ENCODE results near the gene PIK3R3. TPM values are rescaled to one million over a fixed set of nuclear protein-coding genes. Genes with fewer than 3 reads are reported as not detected.

Gene PIK3R3
- total and polyA plus RNA-seq, 2 donors (not counting 3 experiments of a cell fraction or from before 2014, with no cell fraction given), result 7.5 to 14.3 TPM

GRCh38 chr1:46133781-46134350 is 1.4 kb upstream of the PIK3R3 start:
- H3K27ac ChIP-seq (ENCODE audit: insufficient read depth, low read depth, low read length), result peak overlapping the region; percentile 86
- peaks cover 30% of the 10 kb centered on the region for H3K4me1 ChIP-seq (ENCODE audit: control insufficient read depth, extremely low read depth, insufficient read depth, low read length)
- H3K9me1 ChIP-seq (replicated peaks; ENCODE audit: control insufficient read depth, extremely low read depth, insufficient read depth, low read length), result no peaks in the 10 kb centered on the region
- H3K4me2 ChIP-seq (ENCODE audit: insufficient read depth, low read length), result peak overlapping the region; percentile 87
- intact Hi-C loops (cut with micrococcal nuclease) (loop anchor here (1.0 to 5.0 kb wide), 5 partner anchors 33 to 447 kb away; partner anchors contain the start of genes GPBP1L1, LRRC41, MAST2 and TMEM69), dilution Hi-C loops (cut with MboI; ENCODE audit: extremely low pct_ligation_motif_present, low sequenced_read_pairs) (no loop called here)
- H3K4me3 ChIP-seq (replicated peaks in 1 of 3; ENCODE audit: insufficient read depth in 1 of 3, low read depth in 1 of 3, low read length in 3 of 3), result peak overlapping the region in 2 of 3 experiments; percentile 49 to 69
- no peaks in the 10 kb centered on the region for H3K9me3 ChIP-seq (replicated peaks; ENCODE audit: control insufficient read depth, insufficient read depth, low read length)
- DNase-seq (ENCODE audit: low read depth, low spot score), result peak; percentile 48
- H3K36me3 ChIP-seq (ENCODE audit: control insufficient read depth in 2 of 2, extremely low read depth in 1 of 2, insufficient read depth in 2 of 2, low read length in 2 of 2), result no peaks in the 10 kb centered on the region
- no peak overlapping the region for H2AFZ ChIP-seq (ENCODE audit: low read depth, low read length)
- H4K20me1 ChIP-seq (replicated peaks; ENCODE audit: control insufficient read depth, extremely low read depth, insufficient read depth, low read length), result no peaks in the 10 kb centered on the region
- no peaks in the 10 kb centered on the region for H3K27me3 ChIP-seq (ENCODE audit: control insufficient read depth in 2 of 2, insufficient read depth in 2 of 2, low read length in 2 of 2)
- H3K79me2 ChIP-seq (ENCODE audit: control insufficient read depth, insufficient read depth, low read length), result no peaks in the 10 kb centered on the region
- no TSS peak for BruUV-seq (replicated peaks)
- no peak for FAIRE-seq
- H3K9ac ChIP-seq (replicated peaks; ENCODE audit: extremely low read depth, insufficient read depth, low read length), result peak overlapping the region; percentile 94
- POLR2A ChIA-PET, result no interaction called here
- TF ChIP-seq GATA2 (IDR thresholded peaks at IDR 0.05; ENCODE audit: insufficient read depth, insufficient read length, low read depth, low read length) (no peak), POLR2AphosphoS5 (IDR thresholded peaks at IDR 0.05; ENCODE audit: insufficient read depth, low read depth, low read length) (no peak), MAX (IDR thresholded peaks at IDR 0.05; ENCODE audit: insufficient read depth, insufficient read length) (no peak), MYC (IDR thresholded peaks at IDR 0.05; ENCODE audit: low read depth, low read length) (no peak), POLR2A (IDR thresholded peaks at IDR 0.05; ENCODE audit: low read depth, low read length) (no peak), JUN (IDR thresholded peaks at IDR 0.05; ENCODE audit: borderline replicate concordance, insufficient read depth, insufficient read length, low read depth) (no peak)
- CTCF ChIA-PET, result interaction anchor here (1.4 kb wide), 1 partner anchor 38 kb away, joined by 4 read pairs; no protein-coding TSS in a partner anchor

GRCh38 chr1:46133181-46133658 is 791 bp upstream of the PIK3R3 start:
- H3K4me2 ChIP-seq (ENCODE audit: insufficient read depth, low read length), result peak overlapping the region; percentile 87
- dilution Hi-C loops (cut with MboI; ENCODE audit: extremely low pct_ligation_motif_present, low sequenced_read_pairs), result no loop called here
- no peak for TF ChIP-seq FOS (IDR thresholded peaks at IDR 0.05; ENCODE audit: borderline replicate concordance, insufficient read depth, low read length)
- no peak for TF ChIP-seq MAX (IDR thresholded peaks at IDR 0.05; ENCODE audit: insufficient read depth, insufficient read length)
- peak; percentile 88 for TF ChIP-seq POLR2A (IDR thresholded peaks at IDR 0.05; ENCODE audit: low read depth, low read length)
- TF ChIP-seq GATA2 (IDR thresholded peaks at IDR 0.05; ENCODE audit: insufficient read depth, insufficient read length, low read depth, low read length), result no peak
- no peaks in the 10 kb centered on the region for H3K36me3 ChIP-seq (ENCODE audit: control insufficient read depth in 2 of 2, extremely low read depth in 1 of 2, insufficient read depth in 2 of 2, low read length in 2 of 2)
- CTCF ChIA-PET, result no interaction called here
- FAIRE-seq (peak; percentile 33), DNase-seq (ENCODE audit: low read depth, low spot score) (no peak)
- no peaks in the 10 kb centered on the region for H4K20me1 ChIP-seq (replicated peaks; ENCODE audit: control insufficient read depth, extremely low read depth, insufficient read depth, low read length)
- H3K9me1 ChIP-seq (replicated peaks; ENCODE audit: control insufficient read depth, extremely low read depth, insufficient read depth, low read length), result no peaks in the 10 kb centered on the region
- peak overlapping the region; percentile 94 for H3K9ac ChIP-seq (replicated peaks; ENCODE audit: extremely low read depth, insufficient read depth, low read length)
- POLR2A ChIA-PET, result interaction anchor here (1.2 kb wide), 1 partner anchor 11 kb away, joined by 4 read pairs; no protein-coding TSS in a partner anchor
- no peaks in the 10 kb centered on the region for H3K9me3 ChIP-seq (replicated peaks; ENCODE audit: control insufficient read depth, insufficient read depth, low read length)
- no peaks in the 10 kb centered on the region for H3K27me3 ChIP-seq (ENCODE audit: control insufficient read depth in 2 of 2, insufficient read depth in 2 of 2, low read length in 2 of 2)
- intact Hi-C loops (cut with micrococcal nuclease), result loop anchor here (1.0 to 5.0 kb wide), 5 partner anchors 34 to 446 kb away; partner anchors contain the start of genes GPBP1L1, LRRC41, MAST2 and TMEM69
- peak overlapping the region; percentile 40 to 69 (median 49) for H3K4me3 ChIP-seq (replicated peaks in 1 of 3; ENCODE audit: insufficient read depth in 1 of 3, low read depth in 1 of 3, low read length in 3 of 3)
- peaks cover 30% of the 10 kb centered on the region for H3K4me1 ChIP-seq (ENCODE audit: control insufficient read depth, extremely low read depth, insufficient read depth, low read length)
- H3K79me2 ChIP-seq (ENCODE audit: control insufficient read depth, insufficient read depth, low read length), result no peaks in the 10 kb centered on the region
- peak overlapping the region; percentile 86 for H3K27ac ChIP-seq (ENCODE audit: insufficient read depth, low read depth, low read length)
- BruUV-seq (replicated peaks), result TSS peak; percentile 71
- peak overlapping the region; percentile 85 for H2AFZ ChIP-seq (ENCODE audit: low read depth, low read length)
